Activated naive CD8-positive, alpha-beta T cell (primary cell): ENCODE measurements around the gene GCN1.
"Not testable (repeated sequence)": the region's sequence is repeated elsewhere in the genome, so short reads cannot be mapped to it uniquely, and the experiment has no call there.

Experiments
- H3K27ac Mint-ChIP-seq: one replicate; pipeline ENCODE4 v1.8.0; 2021; ENCODE audit warnings: mixed read lengths
- H3K27me3 Mint-ChIP-seq: one replicate; pipeline ENCODE4 v1.8.0; 2021; ENCODE audit warnings: mixed read lengths
- H3K36me3 Mint-ChIP-seq: one replicate; pipeline ENCODE4 v1.8.0; 2021; ENCODE audit warnings: mixed read lengths
- H3K4me1 Mint-ChIP-seq: one replicate; pipeline ENCODE4 v1.8.0; 2021; ENCODE audit warnings: low read depth, mixed read lengths
- H3K4me3 Mint-ChIP-seq: one replicate; pipeline ENCODE4 v1.8.0; 2021; ENCODE audit warnings: mild to moderate bottlenecking, mixed read lengths
- H3K9me3 Mint-ChIP-seq: one replicate; pipeline ENCODE4 v1.8.0; 2021; ENCODE audit warnings: low read depth, mixed read lengths

The GCN1 gene

GRCh38 chr12:120222288-120222832 lies 27.8 kb upstream of the GCN1 start:
- H3K36me3 Mint-ChIP-seq = no peaks in the 10 kb centered on the region
- H3K9me3 Mint-ChIP-seq = no peaks in the 10 kb centered on the region
- peaks cover 14% of the 10 kb centered on the region for H3K4me1 Mint-ChIP-seq
- H3K27me3 Mint-ChIP-seq = no peaks in the 10 kb centered on the region
- no peak overlapping the region for H3K27ac Mint-ChIP-seq
- no peak overlapping the region for H3K4me3 Mint-ChIP-seq

DNA sequence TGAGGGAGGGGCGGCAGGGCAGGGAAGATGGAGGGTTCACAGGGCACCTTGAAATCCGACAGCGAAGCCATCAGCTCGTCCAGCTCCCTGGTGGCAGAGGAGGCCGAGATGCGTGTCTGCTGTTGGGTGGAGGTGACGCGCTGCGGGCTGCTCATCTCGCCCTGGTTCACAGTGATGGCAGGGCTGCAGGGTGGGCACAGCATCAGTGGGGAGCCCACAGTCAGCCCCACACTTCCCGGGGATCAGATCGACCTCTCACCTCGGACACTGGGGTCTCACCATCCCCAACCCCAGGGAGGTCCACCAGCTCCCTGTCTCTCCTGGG lies 27.0 kb upstream of the GCN1 start:
- Mint-ChIP-seq H3K27me3 (no peaks in the 10 kb centered on the region), H3K4me3 (no peak overlapping the region), H3K9me3 (no peaks in the 10 kb centered on the region), H3K36me3 (no peaks in the 10 kb centered on the region), H3K4me1 (peaks cover 12% of the 10 kb centered on the region), H3K27ac (no peak overlapping the region)

DNA sequence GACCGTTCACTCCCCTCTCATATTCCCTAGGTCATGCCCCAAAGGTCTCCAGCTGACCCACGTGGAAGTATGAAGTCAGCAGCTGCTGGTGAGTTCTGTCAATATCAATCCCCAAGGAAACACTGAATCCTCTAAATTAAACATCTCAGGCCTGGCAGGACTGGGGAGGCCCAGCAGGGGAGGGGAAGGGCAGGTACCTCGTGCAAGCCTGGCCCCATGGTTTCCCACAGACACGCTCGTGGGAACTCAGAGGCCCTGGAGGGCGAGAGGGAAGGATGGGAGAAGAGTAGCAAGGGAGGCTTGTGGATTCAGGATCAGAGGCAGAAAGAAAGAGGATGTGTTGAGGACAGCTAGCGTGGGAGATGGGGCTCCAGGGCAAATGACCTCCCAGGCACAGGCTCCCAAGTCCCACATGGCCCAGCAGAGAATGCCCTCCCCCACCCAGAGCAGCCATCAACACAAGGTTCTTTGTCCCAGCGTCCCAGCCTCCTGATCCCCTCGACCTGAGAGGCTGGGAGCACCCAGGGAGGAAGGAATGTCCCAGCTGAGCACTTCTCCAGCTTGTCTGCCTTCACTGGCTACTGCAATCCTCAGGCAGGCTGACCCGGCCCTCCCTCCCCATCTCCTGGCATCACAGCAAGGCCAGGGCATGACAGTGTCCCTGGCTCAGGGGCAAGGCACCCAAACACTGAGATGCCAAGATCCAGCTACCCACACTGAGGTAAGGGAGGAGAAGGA lies 26.5 kb upstream of the GCN1 start:
- H3K4me3 Mint-ChIP-seq = no peak overlapping the region
- H3K4me1 Mint-ChIP-seq = peaks cover 9% of the 10 kb centered on the region
- H3K36me3 Mint-ChIP-seq = no peaks in the 10 kb centered on the region
- H3K27ac Mint-ChIP-seq = no peak overlapping the region
- H3K9me3 Mint-ChIP-seq = no peaks in the 10 kb centered on the region
- H3K27me3 Mint-ChIP-seq = no peaks in the 10 kb centered on the region

DNA sequence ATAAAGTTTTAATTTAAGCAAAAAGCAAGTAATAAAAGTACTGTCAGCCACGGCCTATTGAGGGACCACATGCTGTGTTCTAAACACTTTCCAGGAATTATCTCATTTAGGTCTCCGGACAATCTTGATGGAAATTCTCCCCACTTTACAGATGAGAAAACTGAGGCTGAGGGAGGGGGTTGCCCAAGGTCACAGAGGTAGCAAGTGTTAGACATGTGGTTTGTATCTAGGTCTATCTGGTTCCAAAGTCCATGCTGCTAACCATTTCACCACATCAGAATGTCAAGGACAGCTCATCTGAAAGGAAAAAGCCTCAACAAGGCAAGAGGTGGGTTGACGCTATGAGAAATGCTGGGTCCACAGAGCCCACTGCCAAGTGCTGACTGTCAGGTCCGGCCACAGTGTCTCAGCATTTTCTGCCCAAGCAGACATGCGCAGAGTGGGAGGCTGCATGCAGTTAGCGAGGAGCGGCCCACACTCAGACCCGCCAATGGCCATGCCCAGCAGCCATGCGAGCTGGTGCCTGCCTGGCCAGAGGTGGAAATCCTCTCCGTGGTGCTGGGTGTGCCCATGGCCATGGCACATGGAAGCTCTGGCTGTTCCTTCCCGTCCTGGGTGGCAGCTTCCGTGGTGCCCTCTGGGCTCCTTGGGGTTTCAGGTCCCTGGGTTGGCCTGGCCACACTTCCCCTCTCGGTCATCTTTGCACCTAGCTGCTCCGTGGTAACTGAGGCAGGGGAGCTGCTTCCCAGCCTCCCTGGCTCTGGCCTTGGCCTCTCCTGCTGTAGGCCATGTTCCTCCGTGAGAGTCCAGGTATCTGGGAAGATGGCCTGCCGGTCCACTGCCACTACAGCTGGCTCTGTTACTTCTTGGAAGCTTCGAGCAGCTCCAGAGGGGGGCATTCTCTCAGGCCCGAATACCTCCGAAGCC lies 24.4 kb upstream of the GCN1 start:
- Mint-ChIP-seq H3K27ac (no peak overlapping the region), H3K4me1 (no peaks in the 10 kb centered on the region), H3K36me3 (no peaks in the 10 kb centered on the region), H3K4me3 (no peak overlapping the region), H3K27me3 (no peaks in the 10 kb centered on the region), H3K9me3 (no peaks in the 10 kb centered on the region)

- Mint-ChIP-seq H3K27ac (no peak overlapping the region), H3K36me3 (no peaks in the 10 kb centered on the region), H3K4me3 (no peak overlapping the region), H3K27me3 (no peaks in the 10 kb centered on the region), H3K4me1 (no peaks in the 10 kb centered on the region), H3K9me3 (no peaks in the 10 kb centered on the region)
Measured at GRCh38 chr12:120216742-120217605, 22.5 kb upstream of the GCN1 start.

DNA sequence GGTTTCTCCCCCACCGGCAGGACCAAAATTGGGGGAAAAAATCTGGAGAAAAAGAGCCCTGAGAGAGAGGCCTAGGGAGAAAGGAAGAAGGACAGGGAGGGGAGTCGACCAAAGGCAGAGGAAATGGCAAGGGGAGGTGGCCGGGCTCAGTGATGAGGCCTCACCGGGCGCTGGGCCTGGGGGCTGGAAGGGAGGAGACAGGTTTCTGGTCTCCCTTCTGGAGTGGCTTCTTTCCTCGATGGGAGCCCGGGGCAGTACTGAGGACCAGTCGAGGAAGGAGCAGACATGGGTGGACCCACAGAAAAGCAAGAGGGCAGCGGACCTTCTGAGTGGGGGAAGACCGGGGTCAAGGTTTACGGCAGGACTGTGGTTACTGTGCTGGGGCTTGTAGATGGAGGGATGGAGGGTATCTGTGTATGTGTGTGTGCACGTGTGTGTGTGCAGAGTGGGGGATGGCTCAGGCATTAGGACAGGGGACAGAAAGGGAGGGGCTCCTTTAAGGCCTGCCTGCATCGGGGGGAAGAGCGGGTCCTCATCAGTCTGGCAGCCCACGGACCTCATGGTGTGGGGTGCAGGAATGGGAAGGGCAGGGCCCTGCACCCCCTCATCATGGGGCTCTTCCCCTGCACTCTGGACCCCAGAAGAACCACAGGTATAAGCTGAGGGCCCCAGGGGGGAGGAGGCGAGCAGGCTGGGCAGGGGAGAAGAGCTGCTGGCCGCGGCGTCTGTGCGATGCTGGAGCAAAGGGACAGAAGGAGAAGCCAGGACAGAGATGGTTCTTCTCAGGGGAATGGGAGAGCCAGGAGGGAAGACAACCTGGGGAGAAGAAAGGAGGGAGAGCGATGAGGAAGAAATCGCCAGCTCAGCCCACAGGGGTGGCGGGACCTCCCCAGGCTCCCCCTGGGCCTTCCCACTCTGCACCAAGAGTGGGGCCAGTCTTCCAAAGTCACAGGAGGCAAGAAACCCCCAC lies 21.5 kb upstream of the GCN1 start:
- Mint-ChIP-seq H3K27me3 (no peaks in the 10 kb centered on the region), H3K4me3 (no peak overlapping the region), H3K9me3 (no peaks in the 10 kb centered on the region), H3K4me1 (no peaks in the 10 kb centered on the region), H3K27ac (peak overlapping the region; percentile 80), H3K36me3 (no peaks in the 10 kb centered on the region)

- H3K36me3 Mint-ChIP-seq = no peaks in the 10 kb centered on the region
- no peak overlapping the region for H3K4me3 Mint-ChIP-seq
- H3K4me1 Mint-ChIP-seq = no peaks in the 10 kb centered on the region
- H3K9me3 Mint-ChIP-seq = no peaks in the 10 kb centered on the region
- no peaks in the 10 kb centered on the region for H3K27me3 Mint-ChIP-seq
- H3K27ac Mint-ChIP-seq = peak overlapping the region; percentile 80
Measured at GRCh38 chr12:120215357-120215735, 20.8 kb upstream of the GCN1 start.

DNA sequence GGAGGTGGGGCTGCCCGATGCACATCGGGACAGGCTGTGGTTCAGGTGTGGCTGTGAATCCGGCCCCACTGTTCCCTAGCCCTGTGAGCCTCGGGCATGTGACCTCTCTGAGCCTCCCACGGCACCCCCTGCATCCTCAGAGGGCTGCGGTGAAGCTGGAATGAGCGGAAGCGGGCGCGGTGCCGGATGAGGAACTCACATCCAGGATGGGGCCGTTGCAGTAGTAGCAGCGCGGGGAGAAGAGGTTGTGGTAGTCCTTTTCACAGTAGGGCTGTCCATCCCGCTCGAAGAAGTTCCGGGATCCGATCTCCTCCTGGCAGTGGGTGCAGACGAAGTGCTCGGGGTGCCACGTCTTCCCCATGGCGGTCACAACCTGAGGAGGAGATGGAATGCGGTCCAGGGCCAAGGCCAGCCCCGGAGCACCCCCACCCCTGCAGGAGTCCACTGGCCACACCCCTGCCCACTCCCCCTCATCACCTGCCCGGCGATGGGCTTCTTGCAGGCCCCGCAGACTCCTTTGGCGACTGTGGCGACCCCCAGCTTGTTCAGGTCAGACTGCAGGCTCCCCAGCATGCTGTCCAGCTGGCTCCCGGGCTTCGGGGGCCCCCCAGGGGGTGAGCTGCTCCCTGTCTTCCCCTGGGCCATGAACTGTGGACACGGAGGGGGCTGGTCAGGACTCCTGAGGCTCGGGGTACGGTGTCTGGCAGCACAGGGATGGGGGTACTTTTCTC lies 20.3 kb upstream of the GCN1 start:
- H3K36me3 Mint-ChIP-seq = no peaks in the 10 kb centered on the region
- H3K9me3 Mint-ChIP-seq = no peaks in the 10 kb centered on the region
- H3K4me3 Mint-ChIP-seq = no peak overlapping the region
- H3K4me1 Mint-ChIP-seq = no peaks in the 10 kb centered on the region
- H3K27ac Mint-ChIP-seq = no peak overlapping the region
- H3K27me3 Mint-ChIP-seq = no peaks in the 10 kb centered on the region

DNA sequence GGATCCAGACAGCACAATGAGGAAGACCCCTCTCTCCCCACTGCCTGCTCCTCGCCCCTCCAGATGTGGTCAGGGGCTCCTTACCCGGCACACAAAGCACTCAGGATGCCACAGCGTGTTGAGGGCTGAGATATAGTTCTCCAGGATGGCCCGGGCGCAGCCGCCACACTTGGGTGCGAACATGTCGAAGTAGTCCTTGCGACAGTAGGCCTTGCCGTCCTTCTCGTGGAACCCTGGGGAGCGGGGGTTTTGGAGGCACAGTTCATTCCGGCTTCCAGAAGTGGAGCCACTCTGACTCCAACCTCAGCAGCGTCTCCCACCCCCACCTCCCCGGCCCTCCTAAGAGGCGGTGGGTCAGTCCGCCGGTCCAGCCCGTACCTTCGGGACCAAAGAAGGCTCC lies 19.2 kb upstream of the GCN1 start:
- H3K4me3 Mint-ChIP-seq = no peak overlapping the region
- no peaks in the 10 kb centered on the region for H3K4me1 Mint-ChIP-seq
- H3K36me3 Mint-ChIP-seq = no peaks in the 10 kb centered on the region
- no peaks in the 10 kb centered on the region for H3K27me3 Mint-ChIP-seq
- H3K27ac Mint-ChIP-seq = no peak overlapping the region
- no peaks in the 10 kb centered on the region for H3K9me3 Mint-ChIP-seq

- H3K36me3 Mint-ChIP-seq, H3K27me3 Mint-ChIP-seq, H3K27ac Mint-ChIP-seq, H3K9me3 Mint-ChIP-seq, H3K4me1 Mint-ChIP-seq, H3K4me3 Mint-ChIP-seq: not testable (repeated sequence)
Measured at GRCh38 chr12:120213182-120213581, 18.7 kb upstream of the GCN1 start.

DNA sequence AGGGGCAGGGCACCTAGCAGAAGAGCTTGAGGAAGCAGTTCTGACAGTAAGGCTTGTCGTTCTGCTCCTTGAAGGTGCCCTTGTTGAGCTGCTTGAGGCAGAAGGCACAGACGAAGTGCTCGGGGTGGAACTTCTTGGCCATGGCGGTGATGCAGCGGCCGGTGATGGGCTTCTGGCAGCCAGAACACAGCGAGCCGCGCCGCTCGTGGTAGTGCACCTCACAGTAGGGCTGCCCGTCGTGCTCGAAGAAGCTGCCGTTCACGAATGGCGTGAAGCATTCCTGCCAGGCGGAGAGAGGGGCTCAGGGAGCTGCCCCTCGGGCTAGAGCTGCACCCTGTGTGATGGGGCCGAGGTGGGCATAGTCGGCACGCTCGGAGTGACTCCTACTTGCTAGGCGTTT lies 17.8 kb upstream of the GCN1 start:
- Mint-ChIP-seq H3K27me3 (no peaks in the 10 kb centered on the region), H3K27ac (no peak overlapping the region)

DNA sequence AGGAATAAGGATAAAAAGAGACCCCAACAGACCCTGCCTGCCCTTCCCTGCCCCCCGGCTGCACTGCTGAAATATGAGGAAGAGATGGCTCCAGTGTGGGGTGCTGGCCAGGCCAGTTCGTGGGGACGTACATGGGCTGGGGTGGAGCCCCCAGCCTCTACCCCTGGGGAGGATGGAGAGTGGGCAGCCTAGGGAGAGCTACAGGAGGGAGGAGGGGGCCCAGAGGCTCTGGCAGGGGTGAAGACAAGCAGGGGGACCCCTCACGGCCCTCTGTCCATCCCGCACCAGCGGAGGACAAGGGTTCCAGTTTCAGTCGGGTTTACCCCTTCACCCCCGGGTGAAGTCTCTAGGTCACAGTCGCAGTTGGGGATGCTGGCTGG lies 17.4 kb upstream of the GCN1 start:
- H3K27ac Mint-ChIP-seq = no peak overlapping the region
- no peaks in the 10 kb centered on the region for H3K36me3 Mint-ChIP-seq
- no peaks in the 10 kb centered on the region for H3K9me3 Mint-ChIP-seq
- H3K27me3 Mint-ChIP-seq = no peaks in the 10 kb centered on the region
- no peak overlapping the region for H3K4me3 Mint-ChIP-seq
- no peaks in the 10 kb centered on the region for H3K4me1 Mint-ChIP-seq

More for the DNA sequence above, 17.8 kb upstream of the GCN1 start:
- Mint-ChIP-seq H3K9me3 (no peaks in the 10 kb centered on the region), H3K36me3 (no peaks in the 10 kb centered on the region), H3K4me3 (no peak overlapping the region), H3K4me1 (no peaks in the 10 kb centered on the region)

- Mint-ChIP-seq H3K4me3 (no peak overlapping the region), H3K4me1 (no peaks in the 10 kb centered on the region), H3K36me3 (no peaks in the 10 kb centered on the region), H3K27me3 (no peaks in the 10 kb centered on the region), H3K9me3 (no peaks in the 10 kb centered on the region), H3K27ac (peak overlapping the region; percentile 81)
Measured at GRCh38 chr12:120211243-120211903, 16.9 kb upstream of the GCN1 start.
